CD14-positive monocyte (primary cell): ENCODE results near the gene ZFP3. TPM values are rescaled to one million over a fixed set of nuclear protein-coding genes. Genes with fewer than 3 reads are reported as not detected.
"Not testable (repeated sequence)": the region's sequence is repeated elsewhere in the genome, so short reads cannot be mapped to it uniquely, and the experiment has no call there.

Experiments
- DNase-seq, 3 donors: peaks; one replicate each; pipeline ENCODE4 v3.0.0-alpha.2; 2011 to 2022
- H2AFZ ChIP-seq: 2 replicates; pipeline ENCODE4 v1.6.0; 2012; ENCODE audit warnings: mild to moderate bottlenecking, low read depth, low read length, inconsistent platforms; ENCODE audit not compliant: insufficient read depth, poor library complexity, severe bottlenecking
- H3K27ac ChIP-seq, 2 donors: 1 replicate in 1 of 2; 2 replicates in 1 of 2; pipeline ENCODE4 v1.5.1; 2012 to 2013; ENCODE audit warnings: low read length in 2 of 2, control low read depth in 1 of 2, inconsistent platforms in 1 of 2, low read depth in 1 of 2, mild to moderate bottlenecking in 1 of 2
- H3K27me3 ChIP-seq, 2 donors: one replicate each; pipeline versions ENCODE4 v1.6.0 to v1.6.1; 2011 to 2013; ENCODE audit warnings: low read length in 2 of 2; ENCODE audit not compliant: control insufficient read depth in 2 of 2, insufficient read depth in 2 of 2
- H3K36me3 ChIP-seq, 2 donors: replicated peaks in 1 of 2; 1 replicate in 1 of 2; 2 replicates in 1 of 2; pipeline versions ENCODE4 v1.5.1 to v1.6.1; 2012 to 2013; ENCODE audit warnings: low read length in 2 of 2, control low read depth in 1 of 2, inconsistent platforms in 1 of 2, mild to moderate bottlenecking in 1 of 2; ENCODE audit not compliant: insufficient read depth in 2 of 2, control insufficient read depth in 1 of 2
- H3K4me1 ChIP-seq, 2 donors: 1 replicate in 1 of 2; 2 replicates in 1 of 2; pipeline versions ENCODE4 v1.5.1 to v1.6.1; 2012 to 2013; ENCODE audit warnings: low read length in 2 of 2, control low read depth in 1 of 2, inconsistent platforms in 1 of 2, mild to moderate bottlenecking in 1 of 2, moderate library complexity in 1 of 2; ENCODE audit not compliant: insufficient read depth in 2 of 2, control insufficient read depth in 1 of 2
- H3K4me2 ChIP-seq: replicated peaks from 2 replicates; pipeline ENCODE3; 2012; ENCODE audit warnings: low read length, moderate library complexity, mild to moderate bottlenecking; ENCODE audit not compliant: poor library complexity, severe bottlenecking; ENCODE audit errors: extremely low read depth
- H3K4me3 ChIP-seq, 3 experiments: fragments of 200-600 bp in 1 of 3; sonication (generic) in 1 of 3; replicated peaks in 1 of 3; 1 replicate in 2 of 3; 2 replicates in 1 of 3; pipeline ENCODE4 v1.5.1; 2011 to 2013; ENCODE audit warnings: low read length in 3 of 3, mild to moderate bottlenecking in 3 of 3, control low read depth in 2 of 3, low read depth in 2 of 3, inconsistent platforms in 1 of 3, moderate library complexity in 1 of 3
- H3K79me2 ChIP-seq: 2 replicates; pipeline ENCODE4 v1.6.0; 2012; ENCODE audit warnings: mild to moderate bottlenecking, control low read depth, inconsistent platforms, low read length, moderate library complexity; ENCODE audit not compliant: insufficient read depth
- H3K9ac ChIP-seq: 2 replicates; pipeline ENCODE4 v1.6.0; 2017; ENCODE audit warnings: low read length, mild to moderate bottlenecking; ENCODE audit not compliant: insufficient read depth, poor library complexity, severe bottlenecking
- H3K9me3 ChIP-seq, 2 donors: replicated peaks in 1 of 2; 1 replicate in 1 of 2; 2 replicates in 1 of 2; pipeline versions ENCODE4 v1.5.1 to v1.6.1; 2012 to 2013; ENCODE audit warnings: low read length in 2 of 2, control low read depth in 1 of 2; ENCODE audit not compliant: control insufficient read depth in 1 of 2, insufficient read depth in 1 of 2
- H4K20me1 ChIP-seq: 2 replicates; pipeline ENCODE4 v1.6.0; 2012; ENCODE audit warnings: mild to moderate bottlenecking, low read length, control low read depth, moderate library complexity; ENCODE audit not compliant: insufficient read depth
- H3K27ac Mint-ChIP-seq, 7 donors: one replicate each; pipeline ENCODE4 v1.8.0; 2020; ENCODE audit warnings: mild to moderate bottlenecking in 7 of 7, mixed read lengths in 7 of 7, moderate library complexity in 6 of 7, inconsistent platforms in 2 of 7
- H3K27me3 Mint-ChIP-seq, 3 donors: one replicate each; pipeline ENCODE4 v1.8.0; 2021 to 2022; ENCODE audit warnings: low read depth in 3 of 3, mild to moderate bottlenecking in 3 of 3, mixed read lengths in 3 of 3, moderate library complexity in 3 of 3, inconsistent platforms in 1 of 3
- H3K36me3 Mint-ChIP-seq, 2 donors: one replicate each; pipeline ENCODE4 v1.8.0; 2020; ENCODE audit warnings: mixed read lengths in 2 of 2, inconsistent platforms in 1 of 2, mild to moderate bottlenecking in 1 of 2
- H3K4me1 Mint-ChIP-seq: one replicate; pipeline ENCODE4 v1.8.0; 2020; ENCODE audit warnings: mild to moderate bottlenecking, mixed read lengths
- H3K4me3 Mint-ChIP-seq, 2 donors: one replicate each; pipeline ENCODE4 v1.8.0; 2020; ENCODE audit warnings: mild to moderate bottlenecking in 2 of 2, mixed read lengths in 2 of 2, moderate library complexity in 1 of 2
- H3K9me3 Mint-ChIP-seq, 7 donors: one replicate each; pipeline ENCODE4 v1.8.0; 2020 to 2022; ENCODE audit warnings: mixed read lengths in 7 of 7, mild to moderate bottlenecking in 6 of 7, moderate library complexity in 6 of 7, inconsistent platforms in 2 of 7
- CTCF ChIP-seq: fragments of 200-600 bp; IDR thresholded peaks from one replicate; pipeline ENCODE4 v1.8.0; 2022; ENCODE audit warnings: antibody characterized with exemption, mild to moderate bottlenecking
- WGBS: methylation state at CpG from one replicate; pipeline ENCODE4 v1.1.5; 2013; ENCODE audit warnings: missing lambda C conversion rate; ENCODE audit not compliant: insufficient coverage; 5-methylcytosine and 5-hydroxymethylcytosine counted together
- intact Hi-C, 2 donors: fragments of 100-400 bp; cut with micrococcal nuclease; formaldehyde crosslinking; loops; one replicate each; pipeline versions ENCODE4 v1.15.0 to v1.15.1; 2023
- polyA minus RNA-seq: library from RNA; depleted of rRNA, polyadenylated mRNA; stranded (reverse); fragments of >200 nt; gene quantifications from 2 replicates; pipeline ENCODE4 v1.2.3, GENCODE V29; 2012
- polyA plus RNA-seq, 3 donors: library from polyadenylated mRNA; depleted of rRNA in 1 of 3; unstranded in 2 of 3; stranded (reverse) in 1 of 3; fragments of 300-500 nt in 2 of 3; fragments of >200 nt in 1 of 3; fragmentation: Illumina TruSeq in 2 of 3; gene quantifications; 1 replicate in 2 of 3; 2 replicates in 1 of 3; pipeline ENCODE4 v1.2.3, GENCODE V29; 2012 to 2021
- total RNA-seq, 12 experiments: library from RNA in 1 of 12; stranded (reverse) in 1 of 12; fragments of 120-200 nt in 1 of 12; gene quantifications; one replicate each; pipeline ENCODE4 v1.2.4 and lab custom pipeline; 2013 to 2026; ENCODE audit warnings: mixed read lengths in 6 of 12, inconsistent platforms in 1 of 12

Gene ZFP3
- total RNA-seq (2013), result 1.7 TPM
- 1 to 10 TPM in 1 of 3 donors, under 1 TPM in 2; 0.39 to 1.9 (median 0.75) TPM for polyA plus RNA-seq
- polyA minus RNA-seq, result 0.32 and 0.42 TPM in 2 replicates
- total RNA-seq (lab: John Stamatoyannopoulos, UW), result 0.41 to 3.9 (median 1.3) reads per million in 11 experiments

GRCh38 chr17:5078106-5079028, at the start of gene ZFP3:
Gene ZFP3, plus strand, starts transcription at chr17:5078467. Its CDS starts 13,038 bp downstream, at chr17:5091505.
- Histone ChIP-seq H3K9ac (peak within 1 kb of the TSS; percentile 74), H3K9me3 (peaks cover 11 to 28% of the 10 kb centered on the region in 2 donors), H4K20me1 (no peaks in the 10 kb centered on the region), H3K36me3 (peaks cover 0 to 23% of the 10 kb centered on the region in 2 donors), H3K4me2 (peak within 1 kb of the TSS; percentile 95), H2AFZ (peak within 1 kb of the TSS; percentile 99), H3K79me2 (no peaks in the 10 kb centered on the region), H3K27me3 (peaks cover 0 to 3% of the 10 kb centered on the region in 2 donors), H3K4me1 (peaks cover 16 to 20% of the 10 kb centered on the region in 2 donors), H3K4me3 (peak within 1 kb of the TSS; percentile 49 to 86 (median 82)), H3K27ac (peak within 1 kb of the TSS; percentile 64 to 75)
- intact Hi-C loops, result loop anchor here in 1 of 2 donors (2.0 kb wide), 1 partner anchor 32 kb away; the partner anchor contains the start of gene ZNF232
- Mint-ChIP-seq H3K27me3 (peaks cover 5 to 15% (median 13%) of the 10 kb centered on the region in 3 donors), H3K4me1 (peaks cover 17% of the 10 kb centered on the region), H3K4me3 (peak within 1 kb of the TSS; percentile 94 to 96), H3K9me3 (peaks cover 17 to 44% (median 42%) of the 10 kb centered on the region in 7 donors), H3K27ac (peak within 1 kb of the TSS; percentile 69 to 96 (median 91)), H3K36me3 (peaks cover 19 to 27% of the 10 kb centered on the region in 2 donors)
- under 1% methylated on average over 60 of the region's 75 CpGs for WGBS
- TF ChIP-seq CTCF, result no peak
- DNase-seq, result peak; percentile 71 to 75 (median 72)

- not testable (repeated sequence) for H3K79me2 ChIP-seq, H3K9me3 ChIP-seq, H3K36me3 ChIP-seq, H3K9ac ChIP-seq, H3K27me3 ChIP-seq, DNase-seq, H3K9me3 Mint-ChIP-seq, H3K36me3 Mint-ChIP-seq, H4K20me1 ChIP-seq
- Mint-ChIP-seq H3K4me1 (peaks cover 30% of the 10 kb centered on the region), H3K4me3 (peak overlapping the region in 1 of 2 donors; percentile 75), H3K27me3 (peaks cover 8 to 18% (median 13%) of the 10 kb centered on the region in 3 donors), H3K27ac (peak overlapping the region; percentile 53 to 92 (median 82))
- WGBS, result no CpG with 5 or more reads among the region's 2 CpGs
- intact Hi-C loops, result loop anchor here in 1 of 2 donors (2.0 to 5.0 kb wide), 2 partner anchors 33 kb away; partner anchors contain the start of genes INCA1 and KIF1C
- Histone ChIP-seq H2AFZ (peak overlapping the region; percentile 71), H3K4me1 (peaks cover 21 to 26% of the 10 kb centered on the region in 2 donors), H3K27ac (peak overlapping the region in 1 of 2 donors; percentile 87), H3K4me3 (peak overlapping the region in 1 of 3 experiments; percentile 64), H3K4me2 (peak overlapping the region; percentile 68)
These were observed 48.1 kb upstream of the ZFP3 start for GRCh38 chr17:5030168-5030567.
